Left ventricle myocardium inferior (tissue), 1 donor: ENCODE measurements around the gene EXOC4. TPM values are rescaled to one million over a fixed set of nuclear protein-coding genes. Genes with fewer than 3 reads are reported as not detected.

Experiments
- DNase-seq: peaks from one replicate; pipeline ENCODE4 v3.0.0-alpha.2; 2020
- H3K27ac ChIP-seq: fragments of 200-600 bp; replicated peaks from 2 replicates; pipeline ENCODE4 v1.8.0; 2021
- H3K27me3 ChIP-seq: fragments of 200-600 bp; 2 replicates; pipeline ENCODE4 v1.8.0; 2021; ENCODE audit warnings: low read depth
- H3K36me3 ChIP-seq: fragments of 200-600 bp; 2 replicates; pipeline ENCODE4 v1.8.0; 2021
- H3K4me1 ChIP-seq: fragments of 200-600 bp; 2 replicates; pipeline ENCODE4 v1.8.0; 2021
- H3K4me3 ChIP-seq: fragments of 200-600 bp; 2 replicates; pipeline ENCODE4 v1.8.0; 2021; ENCODE audit warnings: mild to moderate bottlenecking, moderate library complexity
- H3K9me3 ChIP-seq: fragments of 200-600 bp; replicated peaks from 2 replicates; pipeline ENCODE4 v1.8.0; 2021
- intact Hi-C: fragments of 100-400 bp; cut with micrococcal nuclease; formaldehyde crosslinking; loops from one replicate; pipeline ENCODE4 v1.11.0; 2022
- total RNA-seq: library from RNA; stranded (reverse); fragmentation: NEBNext Ultra II Directional; extraction: Animal tissue kit (Norgen Biotek cat#: 25700); gene quantifications from one replicate; pipeline ENCODE4 v1.2.1, GENCODE V29; 2021
- TF ChIP-seq, protein P1 (sequence below): fragments of 200-600 bp; IDR thresholded peaks from 2 replicates; pipeline ENCODE4 v1.8.0; 2021; ENCODE audit warnings: antibody characterized with exemption, mild to moderate bottlenecking, borderline replicate concordance
- donor health status: DM: no; HTN: yes; CAD: no; lungs with severe emphysema.

Gene EXOC4
- total RNA-seq, 1 donor from 2014 or later, result 33.8 TPM

DNA sequence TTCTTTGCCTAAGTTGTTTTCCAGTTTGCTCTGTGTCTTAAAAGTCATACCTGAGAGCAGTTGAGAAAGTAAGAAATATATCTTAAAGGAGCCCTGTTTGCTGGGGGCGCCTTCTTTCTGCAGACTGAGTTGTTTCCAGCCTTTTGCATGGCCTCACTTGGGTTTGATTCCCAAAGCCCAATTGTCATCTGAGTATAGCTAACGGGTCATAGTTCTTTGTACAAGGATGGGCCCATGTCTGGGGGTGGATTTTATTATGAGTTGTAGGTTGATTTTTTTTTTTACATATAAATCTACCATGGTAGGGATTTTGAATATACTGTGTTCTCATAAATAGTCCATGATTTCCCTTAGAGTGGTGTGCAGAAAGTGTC, 555.6 kb downstream of the EXOC4 start:
- intact Hi-C loops, result no loop called here
- H3K27me3 ChIP-seq, result no peaks in the 10 kb centered on the region
- H3K4me1 ChIP-seq, result peaks cover 6% of the 10 kb centered on the region
- H3K4me3 ChIP-seq, result no peak overlapping the region
- TF ChIP-seq, protein P1, sequence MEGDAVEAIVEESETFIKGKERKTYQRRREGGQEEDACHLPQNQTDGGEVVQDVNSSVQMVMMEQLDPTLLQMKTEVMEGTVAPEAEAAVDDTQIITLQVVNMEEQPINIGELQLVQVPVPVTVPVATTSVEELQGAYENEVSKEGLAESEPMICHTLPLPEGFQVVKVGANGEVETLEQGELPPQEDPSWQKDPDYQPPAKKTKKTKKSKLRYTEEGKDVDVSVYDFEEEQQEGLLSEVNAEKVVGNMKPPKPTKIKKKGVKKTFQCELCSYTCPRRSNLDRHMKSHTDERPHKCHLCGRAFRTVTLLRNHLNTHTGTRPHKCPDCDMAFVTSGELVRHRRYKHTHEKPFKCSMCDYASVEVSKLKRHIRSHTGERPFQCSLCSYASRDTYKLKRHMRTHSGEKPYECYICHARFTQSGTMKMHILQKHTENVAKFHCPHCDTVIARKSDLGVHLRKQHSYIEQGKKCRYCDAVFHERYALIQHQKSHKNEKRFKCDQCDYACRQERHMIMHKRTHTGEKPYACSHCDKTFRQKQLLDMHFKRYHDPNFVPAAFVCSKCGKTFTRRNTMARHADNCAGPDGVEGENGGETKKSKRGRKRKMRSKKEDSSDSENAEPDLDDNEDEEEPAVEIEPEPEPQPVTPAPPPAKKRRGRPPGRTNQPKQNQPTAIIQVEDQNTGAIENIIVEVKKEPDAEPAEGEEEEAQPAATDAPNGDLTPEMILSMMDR, result no peak
- no peaks in the 10 kb centered on the region for H3K9me3 ChIP-seq
- no peaks in the 10 kb centered on the region for H3K36me3 ChIP-seq
- no peak overlapping the region for H3K27ac ChIP-seq
- DNase-seq, result no peak

DNA sequence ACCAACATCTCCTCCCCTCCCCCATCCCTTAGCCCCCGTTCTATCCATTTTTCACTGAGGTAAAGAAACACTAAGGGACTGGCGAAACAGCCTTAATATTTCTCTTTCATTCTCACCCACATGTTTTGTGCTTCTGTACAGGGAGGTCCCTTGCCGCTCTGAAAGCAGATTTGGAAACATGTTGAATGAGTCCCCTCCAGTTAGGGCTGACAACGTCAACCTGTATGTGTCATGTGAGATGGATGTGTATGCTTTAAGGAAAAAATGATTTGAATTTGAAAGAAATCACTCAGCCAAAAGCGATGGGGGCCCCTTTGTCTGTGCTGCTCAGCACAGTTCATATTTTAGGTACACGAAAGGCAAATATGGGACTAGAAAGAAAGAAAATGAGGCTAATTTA, 560.0 kb downstream of the EXOC4 start:
- intact Hi-C loops, result no loop called here

DNA sequence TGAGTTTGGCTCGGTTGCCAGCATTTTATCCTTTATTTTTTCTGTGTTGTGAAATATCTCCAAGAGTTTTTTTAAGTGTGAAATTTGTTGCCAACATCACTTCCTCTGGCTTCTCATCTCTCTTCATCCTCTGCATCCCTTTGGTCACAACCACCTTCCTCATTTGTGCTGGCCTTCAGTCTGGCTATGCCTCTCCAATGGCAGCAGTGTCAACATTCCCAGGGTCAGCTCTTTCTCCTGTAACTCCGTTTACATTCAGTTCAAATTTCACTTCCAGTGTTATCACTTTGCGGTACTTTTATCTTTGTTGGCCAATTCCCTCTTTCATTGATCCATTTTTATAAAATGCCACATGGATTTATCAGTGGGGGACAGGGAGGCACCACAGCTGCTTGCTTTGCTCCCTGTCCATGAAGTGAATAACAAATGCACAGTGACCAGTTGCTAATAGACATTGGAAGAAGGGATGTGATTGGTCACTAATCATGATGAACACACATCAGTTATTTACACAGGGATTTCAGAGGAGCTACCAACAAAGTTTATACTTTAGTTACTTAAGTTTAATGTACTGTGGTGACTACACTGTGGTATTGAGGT, 562.8 kb downstream of the EXOC4 start:
- Histone ChIP-seq H3K27me3 (no peaks in the 10 kb centered on the region), H3K27ac (no peak overlapping the region), H3K4me3 (no peak overlapping the region), H3K36me3 (peaks cover 18% of the 10 kb centered on the region), H3K9me3 (no peaks in the 10 kb centered on the region), H3K4me1 (peaks cover 4% of the 10 kb centered on the region)
- TF ChIP-seq, protein P1, result no peak
- intact Hi-C loops, result no loop called here
- DNase-seq, result no peak

More for the DNA sequence above, 560.0 kb downstream of the EXOC4 start:
- peaks cover 8% of the 10 kb centered on the region for H3K36me3 ChIP-seq
- no peaks in the 10 kb centered on the region for H3K27me3 ChIP-seq
- no peaks in the 10 kb centered on the region for H3K4me1 ChIP-seq
- H3K9me3 ChIP-seq, result no peaks in the 10 kb centered on the region
- H3K4me3 ChIP-seq, result no peak overlapping the region
- no peak overlapping the region for H3K27ac ChIP-seq
- TF ChIP-seq, protein P1, result no peak
- DNase-seq, result no peak

DNA sequence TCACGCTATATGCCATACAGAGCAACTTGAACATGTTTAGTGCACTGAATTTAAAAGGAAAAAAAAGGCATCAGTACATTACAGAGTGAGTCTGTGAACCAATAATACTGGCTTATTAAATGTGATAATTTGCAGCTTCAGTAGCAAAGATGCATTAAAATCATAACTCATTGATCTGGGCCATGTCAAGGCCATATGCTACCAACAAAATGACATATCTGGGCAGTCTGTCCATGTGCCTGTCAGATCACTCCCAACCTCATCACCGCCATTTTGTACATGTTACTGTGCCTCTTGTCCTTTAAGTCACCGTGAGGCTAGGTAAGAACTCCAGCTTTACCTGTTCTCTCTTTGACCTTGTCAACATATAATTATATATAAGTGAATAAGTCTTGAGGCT, 566.8 kb downstream of the EXOC4 start:
- intact Hi-C loops, result no loop called here
- no peaks in the 10 kb centered on the region for H3K27me3 ChIP-seq
- H3K27ac ChIP-seq, result no peak overlapping the region

DNA sequence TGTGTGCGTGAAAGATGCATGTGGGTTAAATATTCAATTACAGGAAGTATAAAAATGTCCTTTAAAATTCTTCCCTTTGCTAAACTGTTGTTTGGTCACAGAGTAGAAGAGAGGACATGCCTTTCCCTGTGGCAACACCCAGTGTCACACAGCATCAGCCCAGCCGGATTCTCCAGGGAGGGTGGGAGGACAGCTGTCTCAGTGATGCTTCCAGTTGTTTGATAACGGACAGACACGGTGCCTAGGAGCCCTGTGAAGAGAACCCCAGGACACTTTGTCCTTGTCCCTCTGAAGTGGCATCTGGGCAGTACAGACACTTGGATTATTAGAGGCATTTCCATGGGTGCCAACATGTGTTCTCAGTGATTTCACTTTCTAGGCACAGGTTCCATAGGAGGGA, 567.7 kb downstream of the EXOC4 start:
- Histone ChIP-seq H3K36me3 (peaks cover 18% of the 10 kb centered on the region), H3K27me3 (no peaks in the 10 kb centered on the region), H3K9me3 (no peaks in the 10 kb centered on the region), H3K4me3 (no peak overlapping the region), H3K4me1 (peaks cover 13% of the 10 kb centered on the region), H3K27ac (no peak overlapping the region)
- intact Hi-C loops, result no loop called here
- TF ChIP-seq, protein P1, result no peak
- no peak for DNase-seq

More for the DNA sequence above, 566.8 kb downstream of the EXOC4 start:
- no peak for DNase-seq
- H3K4me3 ChIP-seq, result no peak overlapping the region
- peaks cover 13% of the 10 kb centered on the region for H3K4me1 ChIP-seq
- H3K36me3 ChIP-seq, result peaks cover 18% of the 10 kb centered on the region
- H3K9me3 ChIP-seq, result no peaks in the 10 kb centered on the region
- TF ChIP-seq, protein P1, result no peak
